Measurements from ENCODE around the gene ADAD1.
"Not testable (repeated sequence)": the region's sequence is repeated elsewhere in the genome, so short reads cannot be mapped to it uniquely, and the experiment has no call there.

Gene ADAD1

DNA sequence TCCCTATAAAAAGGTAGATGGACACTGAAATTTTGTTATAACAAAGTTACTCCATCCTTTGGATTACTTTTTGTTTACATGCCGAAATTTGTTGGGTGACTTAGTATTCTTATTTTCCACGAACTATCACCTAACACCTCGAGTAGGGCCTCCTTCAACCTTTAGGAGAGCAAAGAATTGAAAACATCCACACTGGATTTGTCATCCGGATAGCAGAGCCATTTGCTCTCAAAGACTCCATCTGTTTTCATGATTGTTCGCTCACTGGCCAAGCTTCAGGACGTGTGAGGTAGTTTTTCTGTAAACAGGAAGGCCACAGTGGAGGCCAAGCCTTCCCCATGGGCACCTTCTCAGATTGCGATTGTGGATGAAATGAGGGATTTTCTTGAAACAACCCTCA, at the start of gene ADAD1:
Gene ADAD1 (plus strand): TSS at position 301 of the 400 bp plus-strand sequence. CDS start 1,059 bp downstream, outside the sequence.
- DNase-seq: no peak

DNA sequence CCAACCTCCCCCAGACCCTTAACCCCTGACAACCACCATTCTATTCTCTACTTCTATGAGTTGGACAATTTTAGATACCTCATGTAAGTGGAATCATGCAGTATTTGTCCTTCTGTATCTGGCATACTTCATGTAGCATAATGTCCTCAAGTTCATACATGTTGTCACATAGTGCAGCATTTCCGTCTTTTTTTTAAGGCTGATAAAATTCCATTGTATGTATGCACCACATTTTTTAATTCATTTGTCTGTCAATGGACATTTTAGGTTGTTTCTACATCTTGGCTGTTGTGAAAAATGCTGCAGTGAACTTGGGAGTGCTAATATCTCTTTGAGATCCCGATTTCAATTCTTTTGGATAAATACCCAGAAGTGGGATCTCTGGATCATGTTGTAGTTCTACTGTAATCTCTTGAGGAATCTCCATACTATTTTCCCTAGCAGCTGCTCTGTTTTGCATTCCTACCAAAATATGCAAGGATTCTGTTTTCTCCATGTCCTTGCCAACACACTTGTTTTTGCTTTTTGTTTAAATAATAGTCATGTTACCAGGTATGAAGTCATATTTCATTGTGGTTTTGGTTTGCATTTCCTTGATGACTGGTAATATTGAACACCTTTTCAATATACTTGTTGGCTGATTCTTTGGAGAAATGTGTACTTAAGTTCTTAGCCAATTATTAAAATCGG, 48.8 kb upstream of the ADAD1 start:
- DNase-seq: no peak

DNA sequence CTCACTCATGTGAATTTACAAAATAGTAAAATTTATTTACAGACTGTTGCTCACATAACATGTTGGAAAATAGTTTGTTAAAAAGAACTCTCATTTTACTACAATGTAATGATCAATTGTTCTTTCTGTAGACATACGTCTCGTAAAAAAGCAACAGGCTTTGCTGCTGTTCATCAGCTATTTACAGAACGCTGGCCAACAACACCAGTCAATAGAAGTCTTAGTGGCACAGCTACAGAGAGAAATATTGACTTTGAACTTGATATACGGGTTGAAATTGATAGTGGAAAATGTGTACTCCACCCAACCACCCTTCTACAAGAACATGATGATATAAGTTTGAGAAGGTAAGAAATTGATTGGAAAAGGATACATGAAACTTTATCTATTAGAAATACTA, 47.6 kb upstream of the ADAD1 start:
- DNase-seq: no peak

DNA sequence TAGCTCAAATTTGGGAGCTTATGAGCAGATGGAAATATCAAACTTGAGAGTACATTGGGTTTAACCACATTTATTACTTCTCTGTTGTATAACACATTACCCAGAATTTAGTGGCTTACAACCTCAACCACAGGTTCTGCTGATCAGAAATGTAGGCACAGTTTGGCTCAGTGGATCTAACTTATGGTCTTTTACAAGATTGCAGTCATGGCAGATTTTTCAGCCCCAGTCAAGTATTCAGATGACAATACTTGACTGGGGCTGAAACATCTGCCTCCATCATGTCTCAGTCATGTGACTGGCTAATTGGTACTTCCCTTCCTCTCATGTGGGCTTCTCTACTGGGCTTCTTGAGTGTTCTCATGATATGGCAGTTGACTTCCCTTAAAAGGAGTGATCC, 44.0 kb upstream of the ADAD1 start:
- no peak for DNase-seq

DNA sequence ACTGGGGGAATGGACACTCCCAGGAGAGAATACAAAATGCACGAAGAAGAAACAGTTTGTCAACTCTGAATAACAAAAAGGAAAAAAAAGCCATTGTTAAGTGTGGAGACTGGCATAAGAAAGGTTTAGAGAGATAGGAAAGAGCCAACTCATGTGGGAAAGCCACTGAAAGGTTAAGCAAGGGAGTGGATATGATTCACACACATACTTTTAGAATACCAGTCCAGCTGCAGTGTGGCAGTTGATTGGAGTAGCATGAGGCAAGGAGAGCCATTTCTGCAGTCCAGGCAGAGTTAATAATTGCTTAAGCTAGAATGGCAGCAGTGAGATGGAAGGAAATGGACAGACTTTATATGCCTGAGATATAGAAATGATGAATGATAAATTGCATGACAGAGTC, 36.9 kb upstream of the ADAD1 start:
- DNase-seq: no peak

DNA sequence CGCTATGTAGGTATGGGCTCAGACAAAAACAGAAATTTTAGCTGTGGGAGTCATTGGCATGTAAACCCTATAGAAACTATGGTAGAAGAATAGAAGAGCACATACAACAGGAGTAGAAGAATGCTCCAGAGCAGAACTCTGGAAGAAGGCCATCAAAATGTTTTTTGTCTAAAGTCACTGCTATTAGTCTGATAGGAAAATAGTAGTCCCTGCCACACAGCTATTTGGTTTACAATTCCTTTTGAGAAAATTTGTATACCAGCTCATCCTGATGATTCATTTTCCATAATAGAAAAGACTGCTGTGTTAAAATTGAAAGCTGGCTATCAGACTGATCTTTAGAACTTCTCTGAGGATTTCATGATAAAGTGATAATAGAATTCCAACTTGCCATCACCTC, 32.8 kb upstream of the ADAD1 start:
- DNase-seq: no peak

DNA sequence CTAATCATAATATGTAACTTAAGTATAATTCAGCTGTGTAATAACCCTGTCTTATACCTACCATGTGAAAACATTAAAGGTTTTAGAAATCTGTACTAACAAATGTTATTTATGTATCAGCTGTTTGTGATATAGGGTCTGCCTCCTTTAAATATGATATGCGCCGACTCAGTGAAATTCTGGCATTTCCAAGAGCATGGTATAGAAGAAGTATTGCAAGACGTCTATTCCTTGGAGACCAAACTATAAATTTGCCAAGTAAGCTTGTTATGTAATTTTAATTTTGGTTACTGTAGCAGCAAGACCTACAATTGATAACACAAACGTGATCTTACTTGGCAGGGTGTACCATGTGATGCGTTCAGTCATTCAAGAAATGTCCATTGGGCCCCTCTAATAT, 32.3 kb upstream of the ADAD1 start:
- no peak for DNase-seq

DNA sequence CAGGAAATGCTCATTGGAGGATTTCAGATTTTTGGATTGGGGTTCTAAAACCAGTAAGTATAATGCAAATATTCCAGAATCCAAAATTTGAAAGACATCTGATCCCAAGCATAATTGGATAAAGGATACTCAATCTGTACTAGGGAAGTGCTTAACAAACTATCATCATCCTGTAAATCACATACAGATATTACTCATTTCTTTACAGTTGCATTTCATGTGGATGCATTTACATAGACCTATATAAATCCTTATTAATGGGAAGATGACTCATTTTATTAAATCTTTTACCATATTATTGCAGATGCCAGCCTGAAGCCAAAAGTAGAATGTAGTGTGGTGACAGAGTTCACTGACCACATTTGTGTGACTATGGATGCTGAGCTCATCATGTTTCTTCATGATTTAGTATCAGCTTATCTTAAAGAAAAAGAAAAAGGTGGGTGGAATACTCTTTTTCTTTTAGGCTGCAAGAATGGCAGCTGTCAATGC, 22.4 kb upstream of the ADAD1 start:
- DNase-seq: no peak

DNA sequence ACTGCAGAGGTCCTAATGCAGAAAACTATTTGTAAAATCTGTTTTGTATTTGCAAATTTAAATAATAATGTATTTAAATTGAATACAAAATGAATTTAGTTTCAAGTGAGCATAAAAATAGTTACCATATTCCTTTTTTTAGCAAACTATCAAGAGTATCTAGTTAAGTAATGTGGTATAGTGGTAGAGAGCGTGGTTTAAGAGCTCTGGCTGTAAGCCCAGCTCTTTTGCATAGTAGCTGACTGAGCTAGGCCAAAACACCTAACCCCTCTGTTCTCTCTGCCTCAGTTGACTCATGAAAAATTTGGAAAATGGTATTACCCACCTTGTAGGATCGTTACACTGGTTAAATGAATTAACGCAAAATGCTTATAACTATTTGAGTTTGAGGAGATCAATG, 18.1 kb upstream of the ADAD1 start:
- no peak for DNase-seq

DNA sequence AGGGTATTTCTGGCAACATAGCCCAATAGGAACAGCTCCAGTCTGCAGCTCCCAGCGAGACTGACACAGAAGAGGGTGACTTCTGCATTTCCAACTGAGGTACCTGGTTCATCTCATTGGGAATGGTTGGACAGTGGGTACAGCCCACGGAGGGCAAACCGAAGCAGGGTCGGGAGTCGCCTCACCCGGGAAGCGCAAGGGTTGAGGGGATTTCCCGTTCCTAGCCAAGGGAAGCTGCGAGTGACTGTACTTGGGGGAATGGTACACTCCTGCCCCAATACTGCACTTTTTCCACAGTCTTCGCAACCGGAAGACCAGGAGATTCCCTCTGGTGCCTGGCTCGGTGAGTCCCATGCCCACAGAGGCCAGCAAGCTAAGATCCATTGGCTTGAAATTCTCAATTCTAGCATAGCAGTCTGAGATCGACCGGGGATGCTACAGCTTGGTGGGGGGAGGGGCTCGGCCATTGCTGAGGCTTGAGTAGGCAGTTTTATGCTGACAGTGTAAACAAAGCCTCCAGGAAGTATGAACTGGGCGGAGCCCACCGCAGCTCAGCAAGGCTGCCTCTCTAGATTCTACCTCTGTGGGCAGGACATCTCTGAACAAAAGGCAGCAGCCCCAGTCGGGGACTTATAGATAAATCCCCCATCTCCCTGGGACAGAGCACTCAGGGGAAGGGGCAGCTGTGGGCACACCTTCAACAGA, 14.0 kb upstream of the ADAD1 start:
- DNase-seq: no peak

DNA sequence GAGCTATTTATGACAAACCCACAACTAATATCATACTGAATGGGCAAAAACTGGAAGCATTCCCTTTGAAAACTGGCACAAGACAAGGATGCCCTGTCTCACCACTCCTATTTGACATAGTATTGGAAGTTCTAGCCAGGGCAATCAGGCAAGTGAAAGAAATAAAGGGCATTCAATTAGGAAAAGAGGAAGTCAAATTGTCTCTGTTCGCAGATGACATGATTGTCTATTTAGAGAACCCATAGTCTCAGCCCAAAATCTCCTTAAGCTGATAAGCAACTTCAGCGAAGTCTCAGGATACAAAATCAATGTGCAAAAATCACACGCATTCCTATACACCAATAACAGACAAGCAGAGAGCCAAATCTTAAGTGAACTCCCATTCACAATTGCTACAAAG, 10.0 kb upstream of the ADAD1 start:
- DNase-seq: not testable (repeated sequence)

DNA sequence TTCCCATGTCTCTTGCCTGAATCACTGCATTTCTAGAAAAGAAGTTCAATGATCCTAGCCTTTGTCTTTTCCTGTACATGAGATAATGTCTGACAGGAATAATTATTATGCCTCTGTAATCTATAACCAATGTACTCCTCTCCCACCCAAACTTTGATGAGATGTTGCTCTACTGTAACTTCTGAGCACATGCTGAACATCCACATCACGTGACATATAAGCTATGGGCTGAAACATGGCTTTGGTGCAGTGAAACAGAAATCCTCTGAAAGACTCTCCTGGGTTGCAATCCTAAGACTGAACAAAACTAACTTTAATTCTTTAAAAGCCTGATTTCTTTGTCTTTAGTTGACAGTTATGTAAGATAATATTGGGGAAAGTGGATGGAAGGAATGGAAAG, 1.5 kb upstream of the ADAD1 start:
- DNase-seq: no peak

DNA sequence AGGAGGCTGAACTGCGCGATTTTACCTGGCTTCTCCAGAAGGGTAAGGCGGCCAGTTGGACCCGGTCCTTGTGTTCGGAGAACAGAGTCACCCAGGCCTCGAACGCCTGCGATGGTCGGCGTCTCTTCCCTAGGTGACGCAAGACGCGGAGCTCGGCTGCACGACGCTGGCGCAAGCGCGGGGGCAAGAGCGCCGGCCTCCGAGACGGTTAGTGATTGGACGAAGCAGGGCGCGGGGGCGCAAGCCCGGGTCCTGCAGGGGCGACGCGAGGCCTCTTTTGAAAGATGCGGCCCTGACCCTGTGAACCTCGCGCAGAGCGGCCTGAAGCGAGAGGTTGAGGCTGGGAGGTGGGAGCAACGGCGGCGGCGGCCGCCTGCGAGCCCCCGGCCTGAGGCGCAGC, 428 bp downstream of the ADAD1 start:
- no peak for DNase-seq

DNA sequence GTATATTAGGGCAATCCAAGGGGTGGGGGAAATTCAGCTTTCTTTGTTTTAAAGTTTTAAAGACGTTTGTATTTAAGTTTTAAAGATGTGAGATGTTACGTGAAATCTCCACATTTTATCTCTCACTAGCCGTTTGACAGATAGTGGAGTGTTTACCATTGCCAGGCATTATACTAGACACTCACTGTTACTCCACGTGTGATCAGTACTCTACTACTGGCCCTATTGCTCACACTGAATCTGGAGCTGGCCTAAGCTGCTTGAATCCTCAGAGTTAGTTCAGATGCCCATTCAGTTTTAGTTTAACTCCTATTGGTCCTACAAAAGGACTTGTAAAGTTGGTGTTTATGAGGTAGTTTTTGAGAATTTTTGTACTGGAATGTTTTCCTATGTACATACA, 4.5 kb downstream of the ADAD1 start:
- no peak for DNase-seq

DNA sequence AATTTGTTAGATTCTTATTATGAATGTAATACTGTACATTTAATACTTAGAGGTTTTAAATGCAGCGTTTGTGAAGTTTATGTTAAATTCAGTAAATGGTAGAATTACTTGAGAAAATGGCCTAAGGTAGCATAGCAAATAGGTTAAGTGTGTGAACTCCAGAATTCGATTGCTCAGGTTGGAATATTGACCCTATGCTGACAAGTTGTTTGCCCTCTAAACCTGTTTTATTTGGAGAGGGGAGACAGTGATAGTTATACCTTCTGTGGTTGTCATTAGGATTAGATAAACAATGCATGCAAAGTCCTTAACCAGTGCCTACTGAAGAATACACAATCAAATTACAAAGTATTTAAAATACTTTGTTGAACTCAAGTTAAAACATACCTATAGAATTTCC, 5.4 kb downstream of the ADAD1 start:
- DNase-seq: no peak

DNA sequence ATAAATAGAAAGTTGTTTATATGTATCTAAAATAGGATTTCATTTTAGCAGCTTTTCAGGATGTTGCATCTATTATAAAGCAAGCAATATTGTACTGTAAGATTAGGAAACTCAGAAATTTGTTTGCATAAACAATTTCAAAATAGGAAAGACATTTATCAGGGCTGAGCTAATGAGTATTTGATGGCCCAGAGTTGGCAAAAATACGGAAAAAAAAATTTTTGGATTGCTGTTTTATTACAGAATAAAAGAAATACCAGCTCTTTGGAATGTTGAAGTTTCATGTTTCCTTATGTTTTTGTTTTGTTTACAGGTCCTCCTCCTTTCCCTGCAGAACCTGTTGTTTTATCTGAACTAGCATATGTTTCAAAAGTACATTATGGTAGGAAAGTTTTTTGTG, 14.5 kb downstream of the ADAD1 start:
- no peak for DNase-seq

DNA sequence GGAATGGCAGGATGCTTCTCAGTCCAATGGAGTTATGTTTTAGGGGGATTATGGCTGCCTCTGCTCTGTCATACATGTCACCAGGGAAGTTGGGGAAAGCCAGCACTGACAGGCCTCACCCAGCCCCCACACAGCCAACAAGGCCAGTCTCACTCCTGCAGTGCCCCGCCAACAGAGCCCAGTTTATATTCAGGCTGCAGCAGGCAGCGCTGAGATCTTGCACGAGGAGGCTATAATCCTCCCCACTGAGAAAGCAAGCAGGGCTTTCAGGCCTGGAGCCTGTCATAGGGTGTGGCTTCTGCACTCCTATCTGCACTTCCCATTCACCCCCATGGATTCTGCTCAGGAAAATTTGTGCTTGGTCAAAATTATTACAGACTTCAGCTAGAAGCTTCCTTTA, 25.1 kb downstream of the ADAD1 start:
- DNase-seq: no peak

DNA sequence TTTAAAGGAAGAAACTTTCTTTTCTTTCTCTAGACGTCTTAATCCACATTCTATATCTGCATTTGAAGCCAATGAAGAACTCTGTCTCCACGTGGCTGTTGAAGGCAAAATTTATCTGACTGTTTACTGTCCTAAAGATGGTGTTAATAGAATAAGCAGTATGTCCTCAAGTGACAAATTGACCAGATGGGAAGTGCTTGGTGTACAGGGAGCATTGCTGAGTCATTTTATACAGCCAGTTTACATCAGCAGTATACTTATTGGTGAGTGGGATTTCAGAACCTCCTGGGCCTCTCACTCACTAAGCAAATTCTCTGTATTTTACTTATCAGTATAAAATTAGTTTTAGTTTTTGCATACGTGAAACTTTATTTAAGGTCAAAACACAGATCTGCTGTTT, 33.7 kb downstream of the ADAD1 start:
- no peak for DNase-seq

DNA sequence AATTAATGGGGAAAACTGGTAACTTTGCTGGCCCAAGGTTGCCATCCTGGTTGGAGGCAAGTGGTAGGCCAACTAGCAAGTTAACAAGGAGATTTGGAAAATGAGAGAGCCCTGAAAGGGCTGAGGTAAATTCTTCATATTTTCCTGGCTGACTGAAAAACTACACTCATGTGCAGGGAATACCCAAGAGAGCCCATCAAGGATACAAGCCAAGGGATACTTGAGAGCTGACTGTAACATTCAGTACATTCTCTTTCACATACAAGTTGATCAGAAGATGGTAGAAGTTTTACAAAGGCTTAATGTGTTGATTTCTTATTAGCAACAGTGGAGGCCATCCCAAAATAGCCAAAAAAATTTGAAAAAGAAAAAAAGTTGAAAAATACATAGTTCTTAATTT, 44.4 kb downstream of the ADAD1 start:
- no peak for DNase-seq

DNA sequence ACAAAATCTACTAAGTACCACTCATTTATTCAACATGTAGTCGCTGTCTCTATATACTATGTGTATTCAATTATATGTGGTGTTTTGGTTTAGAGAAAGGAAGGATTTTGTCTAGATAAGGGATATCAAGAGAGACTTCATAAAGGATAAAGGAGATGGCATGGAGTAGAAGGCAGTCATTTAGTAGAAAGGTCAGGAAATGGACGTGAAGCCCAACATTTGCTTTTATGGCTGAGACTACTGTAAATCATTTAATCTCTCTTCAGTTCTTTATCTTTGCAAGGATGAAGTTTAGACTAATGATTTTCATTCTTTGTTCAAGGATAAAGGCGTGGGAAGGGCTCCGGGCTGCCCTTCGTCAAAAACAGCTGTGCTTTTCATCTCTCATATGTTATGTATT, 52.5 kb downstream of the ADAD1 start:
- no peak for DNase-seq

DNA sequence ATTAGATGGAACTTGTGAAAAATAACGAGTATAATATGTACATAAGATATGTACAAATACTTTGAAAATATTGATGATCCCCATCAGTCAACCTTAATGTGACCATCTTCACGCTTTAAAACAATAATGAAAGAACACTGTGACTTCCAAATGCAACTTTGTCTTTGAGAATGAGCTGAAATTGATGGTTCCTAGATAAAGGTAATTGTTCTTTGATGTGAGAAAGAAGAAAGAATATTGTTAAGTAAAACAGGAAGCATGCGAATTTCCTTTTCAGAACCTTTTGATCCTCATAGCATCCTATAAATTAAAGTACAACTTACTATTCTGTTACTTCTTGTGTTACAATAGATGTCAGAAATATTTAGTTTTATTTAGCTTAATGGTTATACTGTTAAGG, 55.5 kb downstream of the ADAD1 start:
- DNase-seq: no peak

DNA sequence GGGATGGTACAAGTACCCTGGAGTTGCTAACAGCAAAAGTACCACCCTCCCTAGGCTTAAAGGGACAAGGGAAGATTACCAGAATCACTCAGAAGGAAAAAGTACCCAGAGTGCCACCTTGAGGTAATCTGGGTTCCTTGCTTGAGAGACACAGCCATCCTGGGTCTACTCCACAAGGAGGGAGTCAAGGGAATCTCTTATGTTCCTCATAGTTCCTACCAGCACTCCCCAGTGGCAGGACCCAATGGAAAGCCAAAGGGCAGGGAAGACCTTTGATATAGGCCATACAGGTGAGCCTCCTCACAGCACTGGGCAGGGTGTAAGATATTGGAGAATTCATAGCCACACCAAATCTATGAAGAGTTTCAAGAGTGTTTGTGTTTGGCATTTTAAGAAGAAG, 72.0 kb downstream of the ADAD1 start:
- no peak for DNase-seq

DNA sequence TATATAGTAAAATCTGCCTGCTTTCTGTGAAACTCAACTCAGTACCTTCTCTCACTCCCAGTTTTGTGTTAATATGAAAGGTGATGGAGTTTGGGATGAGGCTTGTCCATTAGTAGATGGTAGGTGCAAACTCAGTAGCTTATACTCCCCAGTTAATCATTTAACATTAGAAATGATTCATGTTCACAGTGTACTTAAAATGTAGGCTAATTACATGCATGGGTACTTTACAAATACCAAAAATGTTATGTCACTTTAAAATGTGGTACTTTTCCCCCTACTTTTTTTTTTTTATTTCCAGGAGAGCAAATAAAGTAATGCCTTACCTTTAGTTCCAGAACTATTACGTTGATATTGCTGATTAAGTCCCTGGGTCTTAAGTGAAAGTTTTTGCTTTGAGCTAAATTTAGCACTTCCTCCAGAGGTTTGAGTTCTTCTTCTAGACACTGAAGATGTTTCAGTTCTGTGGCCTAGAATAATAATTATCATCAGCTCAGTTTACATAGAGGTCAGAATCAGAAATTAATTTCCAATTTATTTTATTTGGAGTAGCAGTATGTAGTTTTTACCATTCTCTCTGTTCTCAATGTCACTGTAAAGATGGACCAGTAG, 74.7 kb downstream of the ADAD1 start:
- no peak for DNase-seq
